GM23248 (cell line): Measurements from ENCODE around the gene ZNHIT6.

Experiments used
- EZH2 ChIP-seq: fragments of 200-600 bp; sonication (generic); IDR thresholded peaks from 2 replicates; pipeline ENCODE4 v1.6.1; 2018; ENCODE audit warnings: antibody characterized with exemption, mild to moderate bottlenecking; ENCODE audit not compliant: insufficient read depth, poor library complexity, severe bottlenecking
- EZH2phosphoT487 ChIP-seq: fragments of 200-600 bp; sonication (generic); IDR thresholded peaks from 2 replicates; pipeline ENCODE4 v1.6.1; 2018; ENCODE audit warnings: antibody characterized with exemption, moderate library complexity, mild to moderate bottlenecking, low read depth; ENCODE audit not compliant: insufficient read depth

GRCh38 chr1:85626818-85627217 is 81.4 kb downstream of the ZNHIT6 start:
- TF ChIP-seq EZH2 (no peak), EZH2phosphoT487 (no peak)
